Urinary bladder (tissue), 4 donors: ENCODE results near the gene NUMA1. TPM values are rescaled to one million over a fixed set of nuclear protein-coding genes. Genes with fewer than 3 reads are reported as not detected.
A peak's percentile ranks its signal among the peaks of the same experiment; 100 is the strongest.

ENCODE experiments used
- DNase-seq: peaks from one replicate; pipeline ENCODE4 v3.0.0-alpha.2; 2015; ENCODE audit errors: extremely low spot score
- H3K27ac ChIP-seq: one replicate; pipeline ENCODE4 v1.5.1; 2013; ENCODE audit warnings: low read depth, mild to moderate bottlenecking, moderate library complexity
- H3K36me3 ChIP-seq: one replicate; pipeline ENCODE4 v1.6.1; 2013; ENCODE audit warnings: mild to moderate bottlenecking, moderate library complexity; ENCODE audit not compliant: insufficient read depth
- H3K4me1 ChIP-seq: one replicate; pipeline ENCODE4 v1.6.1; 2013; ENCODE audit warnings: mild to moderate bottlenecking, moderate library complexity; ENCODE audit not compliant: insufficient read depth
- H3K4me3 ChIP-seq: one replicate; pipeline ENCODE4 v1.5.1; 2013; ENCODE audit warnings: low read depth, low read length
- WGBS: extraction: QIAGEN DNeasy Blood & Tissue Kit; methylation state at CpG from one replicate; pipeline ENCODE4 v1.1.7; 2013; 5-methylcytosine and 5-hydroxymethylcytosine counted together
- polyA plus RNA-seq: library from polyadenylated mRNA; stranded (reverse); fragments of 200-250 nt; gene quantifications from one replicate; pipeline ENCODE4 v1.2.3, GENCODE V29; 2013
- total RNA-seq: library from RNA; depleted of rRNA; stranded (reverse); fragments of >200 nt; gene quantifications from one replicate; pipeline ENCODE4 v1.2.3, GENCODE V29; 2014
- donor health status: healthy with polysubstance abuse.
- donor health status: healthy.

Gene NUMA1
- total and polyA plus RNA-seq, 2 donors = 193 to 219 TPM

GRCh38 chr11:72039856-72040401, 40.4 kb downstream of the NUMA1 start:
- Histone ChIP-seq H3K4me3 (peak overlapping the region; percentile 56), H3K27ac (peak overlapping the region; percentile 91), H3K36me3 (peaks cover 3% of the 10 kb centered on the region), H3K4me1 (no peaks in the 10 kb centered on the region)
- no peak for DNase-seq
- 5% methylated on average over 6 of the region's 6 CpGs for WGBS

- DNase-seq = no peak
- H3K4me3 ChIP-seq = peak overlapping the region; percentile 56
- 14% methylated on average over 5 of the region's 5 CpGs for WGBS
- no peaks in the 10 kb centered on the region for H3K4me1 ChIP-seq
- H3K36me3 ChIP-seq = peaks cover 5% of the 10 kb centered on the region
- H3K27ac ChIP-seq = peak overlapping the region; percentile 91
Measured at GRCh38 chr11:72039031-72039855, 41.1 kb downstream of the NUMA1 start.

GRCh38 chr11:72038491-72038890, 41.9 kb downstream of the NUMA1 start:
- 3% methylated on average over 2 of the region's 2 CpGs for WGBS
- Histone ChIP-seq H3K4me3 (peak overlapping the region; percentile 56), H3K36me3 (peaks cover 7% of the 10 kb centered on the region), H3K27ac (peak overlapping the region; percentile 91), H3K4me1 (no peaks in the 10 kb centered on the region)
- no peak for DNase-seq

- Histone ChIP-seq H3K36me3 (peaks cover 7% of the 10 kb centered on the region), H3K27ac (no peak overlapping the region), H3K4me3 (peak overlapping the region; percentile 56), H3K4me1 (no peaks in the 10 kb centered on the region)
- 19% methylated on average over 4 of the region's 4 CpGs for WGBS
- no peak for DNase-seq
Measured at GRCh38 chr11:72037554-72038311, 42.6 kb downstream of the NUMA1 start.

GRCh38 chr11:72036687-72037086, 43.7 kb downstream of the NUMA1 start:
- 55% methylated on average over 3 of the region's 3 CpGs for WGBS
- Histone ChIP-seq H3K27ac (no peak overlapping the region), H3K36me3 (peaks cover 7% of the 10 kb centered on the region), H3K4me1 (no peaks in the 10 kb centered on the region), H3K4me3 (no peak overlapping the region)
- no peak for DNase-seq

- Histone ChIP-seq H3K27ac (no peak overlapping the region), H3K4me3 (no peak overlapping the region), H3K36me3 (peaks cover 12% of the 10 kb centered on the region), H3K4me1 (no peaks in the 10 kb centered on the region)
- WGBS = 21% methylated on average over 1 of the region's 1 CpG
- no peak for DNase-seq
Measured at GRCh38 chr11:72030472-72031045, 49.8 kb downstream of the NUMA1 start.

GRCh38 chr11:72026090-72026489, 54.3 kb downstream of the NUMA1 start:
- H3K4me1 ChIP-seq = no peaks in the 10 kb centered on the region
- WGBS = 55% methylated on average over 1 of the region's 1 CpG
- no peak overlapping the region for H3K4me3 ChIP-seq
- DNase-seq = no peak
- H3K27ac ChIP-seq = no peak overlapping the region
- peaks cover 14% of the 10 kb centered on the region for H3K36me3 ChIP-seq

GRCh38 chr11:72024069-72024754, 56.1 kb downstream of the NUMA1 start:
- H3K36me3 ChIP-seq = peaks cover 14% of the 10 kb centered on the region
- H3K27ac ChIP-seq = no peak overlapping the region
- H3K4me1 ChIP-seq = no peaks in the 10 kb centered on the region
- H3K4me3 ChIP-seq = no peak overlapping the region
- no peak for DNase-seq
- WGBS = 25% methylated on average over 5 of the region's 5 CpGs

GRCh38 chr11:72023335-72023734, 57.0 kb downstream of the NUMA1 start:
- Histone ChIP-seq H3K4me1 (no peaks in the 10 kb centered on the region), H3K4me3 (no peak overlapping the region), H3K27ac (no peak overlapping the region), H3K36me3 (peaks cover 13% of the 10 kb centered on the region)
- WGBS = 78% methylated on average over 4 of the region's 4 CpGs
- no peak for DNase-seq

GRCh38 chr11:72018171-72018570, 62.2 kb downstream of the NUMA1 start:
- Histone ChIP-seq H3K4me1 (no peaks in the 10 kb centered on the region), H3K4me3 (no peak overlapping the region), H3K27ac (no peak overlapping the region), H3K36me3 (peaks cover 16% of the 10 kb centered on the region)
- DNase-seq = no peak
- WGBS = 81% methylated on average over 9 of the region's 9 CpGs

GRCh38 chr11:72015511-72016061, 64.8 kb downstream of the NUMA1 start:
- H3K36me3 ChIP-seq = peaks cover 11% of the 10 kb centered on the region
- no peak overlapping the region for H3K4me3 ChIP-seq
- H3K4me1 ChIP-seq = no peaks in the 10 kb centered on the region
- no peak overlapping the region for H3K27ac ChIP-seq
- DNase-seq = no peak
- 86% methylated on average over 10 of the region's 10 CpGs for WGBS

GRCh38 chr11:72014761-72015320, 65.5 kb downstream of the NUMA1 start:
- no peak for DNase-seq
- WGBS = 90% methylated on average over 16 of the region's 16 CpGs

More at GRCh38 chr11:72014761-72015320, 65.5 kb downstream of the NUMA1 start:
- H3K27ac ChIP-seq = no peak overlapping the region
- H3K36me3 ChIP-seq = peaks cover 11% of the 10 kb centered on the region
- no peaks in the 10 kb centered on the region for H3K4me1 ChIP-seq
- no peak overlapping the region for H3K4me3 ChIP-seq
